ENCODE results near the gene HPSE2. TPM values are rescaled to one million over a fixed set of nuclear protein-coding genes. Genes with fewer than 3 reads are reported as not detected.

HPSE2 gene
- total RNA-seq, 1 experiment from 2014 or later, result 0.20 TPM

GRCh38 chr10:98963608-98964007, 272.0 kb downstream of the HPSE2 start:
- Histone ChIP-seq H3K27me3 (ENCODE audit: insufficient read depth, low read length) (no peaks in the 10 kb centered on the region), H3K27ac (ENCODE audit: insufficient read length, low read depth, low read length) (no peak overlapping the region), H3K23ac (ENCODE audit: insufficient read length, low read depth, low read length) (no peak overlapping the region), H3T11ph (ENCODE audit: low read length) (no peak overlapping the region), H3K79me2 (ENCODE audit: insufficient read depth, low read length) (no peaks in the 10 kb centered on the region), H3K56ac (ENCODE audit: insufficient read length, low read depth, low read length) (no peak overlapping the region), H3K14ac (ENCODE audit: insufficient read depth, low read length) (no peak overlapping the region), H3K4ac (ENCODE audit: low read depth, low read length) (no peak overlapping the region), H2AFZ (ENCODE audit: low read length) (no peak overlapping the region), H4K20me1 (ENCODE audit: control insufficient read depth, insufficient read depth, insufficient read length) (no peaks in the 10 kb centered on the region), H2BK120ac (ENCODE audit: low read depth, low read length, poor library complexity, severe bottlenecking) (no peak overlapping the region), H2BK15ac (ENCODE audit: low read depth, low read length) (no peak overlapping the region), H2BK12ac (ENCODE audit: insufficient read length, low read depth, low read length) (no peak overlapping the region), H3K4me1 (ENCODE audit: insufficient read depth, low read length) (no peaks in the 10 kb centered on the region), H3K18ac (ENCODE audit: insufficient read length, low read depth, low read length) (no peak overlapping the region), H4K91ac (ENCODE audit: insufficient read length, low read depth, low read length) (no peak overlapping the region), H4K5ac (ENCODE audit: insufficient read length, low read depth, low read length) (no peak overlapping the region), H3K79me1 (ENCODE audit: insufficient read depth, low read depth, low read length, poor library complexity, severe bottlenecking) (no peaks in the 10 kb centered on the region), H3K9ac (ENCODE audit: extremely low read depth, insufficient read length, low read length) (no peak overlapping the region), H2AK5ac (ENCODE audit: insufficient read length, low read length) (no peak overlapping the region), H3K4me2 (ENCODE audit: insufficient read depth, insufficient read length, low read length) (no peak overlapping the region), H3K9me3 (ENCODE audit: control insufficient read depth, low read depth, low read length) (no peaks in the 10 kb centered on the region), H4K8ac (replicated peaks; ENCODE audit: insufficient read length, low read depth, low read length) (no peak overlapping the region), H2BK5ac (ENCODE audit: insufficient read length, low read length) (no peak overlapping the region), H3K23me2 (ENCODE audit: insufficient read length, low read depth, low read length, poor library complexity, severe bottlenecking) (no peaks in the 10 kb centered on the region), H2BK20ac (ENCODE audit: low read depth, low read length, poor library complexity, severe bottlenecking) (no peak overlapping the region)
- Mint-ChIP-seq H3K4me3 (no peak overlapping the region), H3K27ac (no peak overlapping the region), H3K9me3 (no peaks in the 10 kb centered on the region), H3K27me3 (ENCODE audit: low read depth) (no peaks in the 10 kb centered on the region), H3K4me1 (peaks cover 7% of the 10 kb centered on the region in 2 experiments), H3K36me3 (ENCODE audit: insufficient read depth in 1 of 3, low read depth in 3 of 3) (no peaks in the 10 kb centered on the region)
- no CpG with 5 or more reads among the region's 2 CpGs for WGBS (ENCODE audit: extremely low coverage, insufficient read length, low lambda C conversion rate)
- TF ChIP-seq CTCF (conservative IDR thresholded peaks at IDR 0.05), result no peak
- no peak for DNase-seq
